ENCODE results near the gene CADPS2.
"Not testable (repeated sequence)": the region's sequence is repeated elsewhere in the genome, so short reads cannot be mapped to it uniquely, and the experiment has no call there.

Gene CADPS2

GRCh38 chr7:122849322-122849956 lies 36.8 kb downstream of the CADPS2 start:
- DNase-seq: no peak

DNA sequence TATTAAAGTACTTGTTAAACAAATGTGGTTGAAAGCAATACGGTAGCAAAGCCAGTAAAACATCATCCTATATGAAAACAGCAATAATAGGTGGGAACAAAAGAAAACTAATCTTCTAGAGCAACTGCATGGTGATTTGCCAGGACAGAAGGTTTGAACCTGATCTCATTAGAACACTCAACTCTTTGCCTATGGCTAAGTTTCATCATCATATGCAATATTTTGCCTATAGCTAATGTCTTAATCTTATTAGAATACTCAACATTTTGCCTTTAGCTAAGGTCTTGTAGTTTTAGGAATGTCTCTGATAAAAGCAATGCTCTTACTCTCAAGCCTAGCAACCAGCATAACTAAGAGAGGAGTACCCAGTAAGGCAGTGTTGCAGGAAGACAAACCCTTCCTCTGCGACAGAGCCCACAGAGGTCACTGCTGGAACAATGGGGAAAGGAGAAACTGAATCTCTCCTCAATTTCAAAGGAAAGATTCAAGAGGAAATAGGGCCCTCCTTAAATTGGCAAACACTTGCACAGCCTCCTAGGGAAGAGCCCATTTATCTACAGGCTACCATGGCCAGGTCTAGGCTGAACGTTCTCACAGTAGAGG lies 38.3 kb downstream of the CADPS2 start:
- no peak for DNase-seq

- DNase-seq: no peak
Observed at GRCh38 chr7:122846591-122846990, 39.7 kb downstream of the CADPS2 start.

DNA sequence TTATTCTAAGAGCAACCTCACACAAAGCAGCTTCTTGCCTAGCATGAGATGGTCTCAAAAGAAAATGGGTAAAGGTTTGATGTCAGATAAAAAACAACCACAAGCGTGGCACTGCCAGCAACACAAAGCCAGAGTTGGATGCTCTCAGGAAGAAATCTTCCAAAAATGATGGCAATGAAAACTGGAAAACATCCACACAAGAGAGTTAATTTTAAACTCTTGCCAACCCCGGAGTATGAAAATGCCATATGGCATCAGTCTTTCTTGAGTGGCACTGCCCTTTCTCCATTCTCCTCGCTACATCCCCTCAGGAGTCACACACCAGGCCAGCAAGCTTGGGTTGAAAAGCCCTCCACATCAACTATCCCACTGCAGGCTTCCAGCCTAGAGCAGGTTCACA lies 41.0 kb downstream of the CADPS2 start:
- no peak for DNase-seq

DNA sequence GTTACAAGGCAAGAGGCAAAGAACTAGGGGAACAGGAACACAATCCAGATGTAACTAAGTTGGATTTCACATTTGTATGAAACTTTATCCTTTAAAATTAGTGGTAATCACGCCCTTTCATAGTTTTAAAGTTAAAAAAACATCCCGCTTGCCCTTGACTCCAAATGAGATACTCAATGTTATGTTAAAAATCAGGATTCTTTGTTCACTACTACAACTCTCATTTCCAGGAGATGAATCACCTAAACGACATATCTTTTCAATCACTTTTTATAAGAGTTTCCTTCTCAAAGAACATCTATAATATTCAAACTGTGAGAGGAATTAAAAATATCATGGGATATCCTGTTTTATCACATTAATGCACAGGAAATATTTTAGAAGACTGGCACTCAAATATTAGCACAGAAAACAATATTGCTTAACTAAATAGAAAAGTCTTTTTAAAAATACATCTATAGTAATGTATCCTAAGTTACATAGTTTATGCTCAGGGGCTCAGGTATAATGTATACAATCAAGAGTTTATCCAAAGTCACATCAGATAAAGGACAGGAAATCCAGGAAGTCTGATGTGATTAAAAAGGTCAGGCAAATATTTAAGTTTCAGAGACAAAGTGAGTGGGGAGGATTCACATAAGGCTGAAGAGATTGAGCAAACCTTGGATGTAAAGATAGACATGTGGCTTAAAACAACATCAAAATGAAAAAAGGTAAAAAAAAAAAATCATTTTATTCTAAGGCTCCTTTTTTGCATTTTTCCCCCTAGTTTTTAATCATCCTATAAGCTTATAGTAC lies 41.9 kb downstream of the CADPS2 start:
- no peak for DNase-seq

GRCh38 chr7:122842971-122843370 lies 43.3 kb downstream of the CADPS2 start:
- DNase-seq: no peak

DNA sequence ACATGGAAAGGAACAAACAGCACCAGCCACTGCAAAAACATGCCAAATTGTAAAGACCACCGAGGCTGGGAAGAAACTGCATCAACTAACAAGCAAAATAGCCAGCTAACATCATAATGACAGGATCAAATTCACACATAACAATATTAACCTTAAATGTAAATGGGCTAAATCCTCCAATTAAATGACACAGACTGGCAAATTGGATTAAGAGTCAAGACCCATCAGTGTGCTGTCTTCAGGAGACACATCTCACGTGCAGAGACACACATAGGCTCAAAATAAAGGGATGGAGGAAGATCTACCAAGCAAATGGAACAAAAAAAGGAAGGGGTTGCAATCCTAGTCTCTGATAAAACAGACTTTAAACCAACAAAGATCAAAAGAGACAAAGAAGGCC lies 50.0 kb downstream of the CADPS2 start:
- not testable (repeated sequence) for DNase-seq

DNA sequence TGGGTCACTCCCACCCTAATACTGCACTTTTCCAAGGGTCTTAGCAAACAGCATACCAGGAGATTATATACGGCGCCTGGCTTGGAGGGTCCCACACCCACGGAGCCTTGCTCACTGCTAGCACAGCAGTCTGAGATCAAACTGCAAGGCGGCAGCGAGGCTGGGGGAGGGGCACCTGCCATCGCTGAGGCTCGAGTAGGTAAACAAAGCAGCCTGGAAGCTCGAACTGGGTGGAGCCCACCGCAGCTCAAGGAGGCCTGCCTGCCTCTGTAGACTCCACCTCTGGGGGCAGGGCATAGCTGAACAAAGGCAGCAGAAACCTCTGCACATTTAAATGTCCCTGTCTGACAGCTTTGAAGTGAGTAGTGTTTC lies 51.7 kb downstream of the CADPS2 start:
- DNase-seq: not testable (repeated sequence)

- no peak for DNase-seq
Observed at GRCh38 chr7:122833888-122834570, 52.2 kb downstream of the CADPS2 start.

GRCh38 chr7:122831436-122831835 lies 54.8 kb downstream of the CADPS2 start:
- no peak for DNase-seq

DNA sequence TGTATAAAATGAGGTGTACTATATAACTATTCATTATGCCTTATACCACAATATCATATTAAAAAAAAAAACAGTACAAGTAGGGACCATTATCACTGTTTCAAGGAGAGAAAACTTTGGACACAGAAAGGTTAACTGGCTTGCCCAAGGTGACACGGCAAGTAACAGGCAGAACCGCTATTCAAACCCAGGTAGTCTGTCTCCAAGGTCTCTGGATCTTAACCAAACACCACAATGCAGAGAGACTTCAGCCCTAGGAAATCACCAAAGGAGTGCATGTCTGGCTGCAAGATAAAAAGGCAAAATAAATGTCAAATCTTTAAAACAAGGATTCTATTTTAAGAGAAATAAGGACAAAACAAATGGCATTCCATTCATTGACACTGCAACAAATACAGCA lies 56.3 kb downstream of the CADPS2 start:
- no peak for DNase-seq

- DNase-seq: no peak
Observed at GRCh38 chr7:122827763-122828162, 58.5 kb downstream of the CADPS2 start.

- DNase-seq: no peak
Observed at GRCh38 chr7:122813845-122814244, 72.4 kb downstream of the CADPS2 start.

GRCh38 chr7:122803851-122804250 lies 82.4 kb downstream of the CADPS2 start:
- no peak for DNase-seq

GRCh38 chr7:122803323-122803722 lies 82.9 kb downstream of the CADPS2 start:
- DNase-seq: no peak

DNA sequence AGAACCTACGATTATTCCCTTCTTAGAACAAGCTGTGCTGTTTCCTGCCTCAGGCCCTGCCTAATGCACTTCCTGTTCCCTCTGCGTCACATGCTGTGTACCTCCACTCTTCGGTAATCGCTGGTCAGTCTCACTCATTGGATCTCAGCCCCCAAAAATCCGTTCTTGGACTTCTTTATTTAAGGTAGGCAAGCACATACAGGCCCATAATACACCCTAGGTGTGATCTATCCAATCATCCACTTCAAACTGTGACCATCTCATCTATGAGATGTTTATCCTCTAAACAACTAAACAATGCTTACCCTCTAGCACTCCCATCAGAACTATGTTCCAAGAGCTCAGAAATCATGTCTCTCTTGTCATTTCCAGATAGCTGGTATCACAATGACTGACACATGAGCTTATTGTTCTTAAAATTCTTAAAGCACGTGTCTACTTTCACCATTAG lies 83.9 kb downstream of the CADPS2 start:
- DNase-seq: no peak

DNA sequence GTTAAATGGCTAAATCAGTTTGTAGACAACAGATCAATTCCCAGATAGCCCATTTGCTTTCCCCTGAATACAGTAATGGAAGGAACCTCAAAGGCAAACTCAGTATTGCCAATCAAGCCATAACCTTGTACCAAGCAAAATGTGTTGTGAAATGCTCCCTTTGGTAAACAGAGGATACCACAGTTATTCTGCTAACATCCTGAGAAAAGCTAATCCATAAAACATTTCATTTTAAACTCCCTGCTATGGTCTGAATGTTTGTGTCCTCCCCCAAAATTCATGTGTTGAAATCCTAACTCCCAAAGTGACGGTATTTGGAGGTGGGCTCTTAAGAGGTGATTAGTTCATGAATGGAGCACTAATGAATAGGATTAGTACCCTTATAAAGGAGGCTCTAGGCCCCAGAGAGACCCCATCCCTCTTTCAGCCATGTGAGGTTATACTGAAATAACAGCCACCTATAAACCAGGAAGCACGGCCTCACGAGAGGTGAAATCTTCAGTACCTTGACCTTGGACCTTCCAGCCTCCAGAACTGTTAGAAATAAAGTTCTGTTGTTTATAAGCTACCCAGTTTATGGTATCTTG lies 94.2 kb downstream of the CADPS2 start:
- DNase-seq: no peak

- no peak for DNase-seq
Observed at GRCh38 chr7:122790591-122790990, 95.7 kb downstream of the CADPS2 start.

- no peak for DNase-seq
Observed at GRCh38 chr7:122790132-122790531, 96.1 kb downstream of the CADPS2 start.

GRCh38 chr7:122789156-122789555 lies 97.1 kb downstream of the CADPS2 start:
- no peak for DNase-seq

GRCh38 chr7:122770686-122771335 lies 115.4 kb downstream of the CADPS2 start:
- DNase-seq: no peak

- DNase-seq: no peak
Observed at GRCh38 chr7:122768827-122769226, 117.4 kb downstream of the CADPS2 start.

GRCh38 chr7:122767339-122767738 lies 118.9 kb downstream of the CADPS2 start:
- DNase-seq: no peak
